ENCODE measurements around the gene ST8SIA5. TPM values are rescaled to one million over a fixed set of nuclear protein-coding genes. Genes with fewer than 3 reads are reported as not detected.

ST8SIA5 gene
- total and polyA plus RNA-seq, 9 of the 15 experiments (the other 6 are each of a cell fraction or from before 2014, with no cell fraction given): 0.03 to 0.33 (median 0.06) TPM; not detected in 5

DNA sequence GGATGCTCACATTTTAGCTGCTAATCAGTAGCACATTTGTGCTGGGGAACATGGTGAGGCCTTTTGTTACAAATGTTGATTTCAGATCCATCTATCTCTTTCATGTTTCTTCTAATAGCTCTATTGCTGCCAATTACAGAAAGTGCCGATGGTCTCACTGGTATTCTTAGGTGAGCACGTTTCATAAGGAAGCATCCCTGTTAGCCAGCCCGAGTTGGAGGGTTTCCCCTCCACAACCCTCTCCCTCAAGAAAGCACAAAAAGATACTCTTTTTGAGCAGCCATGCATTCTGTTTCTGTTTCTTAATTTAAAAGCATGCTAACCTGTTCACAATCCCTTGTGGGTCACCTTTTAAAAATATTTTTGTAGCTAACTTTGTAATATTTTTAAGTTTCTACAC is 30.8 kb upstream of the ST8SIA5 start:
- no peak overlapping the region for H3K9ac ChIP-seq (ENCODE audit: insufficient read depth in 1 of 2, low read depth in 2 of 2, low read length in 2 of 2)
- no peak for ATAC-seq
- H3K27me3 ChIP-seq (ENCODE audit: control insufficient read depth in 2 of 2, insufficient read depth in 2 of 2, low read length in 2 of 2): no peaks in the 10 kb centered on the region
- FAIRE-seq: no peak
- ChIA-PET POLR2A (interaction anchor here (0.7 kb wide), 1 partner anchor 72 kb away, joined by 3 read pairs; no protein-coding TSS in a partner anchor), CTCF (ENCODE audit: low intra/inter-chr PET ratio) (no interaction called here)
- H2AFZ ChIP-seq (ENCODE audit: low read depth, low read length): no peak overlapping the region
- H3K4me2 ChIP-seq (ENCODE audit: insufficient read depth, low read length): no peak overlapping the region
- intact Hi-C loops (cut with micrococcal nuclease) (no loop called here), in situ Hi-C loops (cut with MboI) (no loop called here)
- H4K20me1 ChIP-seq (replicated peaks; ENCODE audit: control insufficient read depth, insufficient read depth, low read length): no peaks in the 10 kb centered on the region
- H3K4me1 ChIP-seq (replicated peaks in 1 of 2; ENCODE audit: control insufficient read depth in 2 of 2, insufficient read depth in 2 of 2, low read length in 2 of 2): no peaks in the 10 kb centered on the region
- H3K79me2 ChIP-seq (ENCODE audit: control insufficient read depth, insufficient read depth, low read length): no peaks in the 10 kb centered on the region
- no peak overlapping the region for H3K4me3 ChIP-seq
- H3K9me1 ChIP-seq (ENCODE audit: control insufficient read depth, insufficient read depth, low read length): no peaks in the 10 kb centered on the region
- 31% methylated on average over 3 of the region's 3 CpGs for WGBS (ENCODE audit: insufficient coverage, low coverage, missing lambda C conversion rate)
- DNase-seq (ENCODE audit: extremely low read depth in 1 of 4, low spot score in 3 of 4): no peak
- TF ChIP-seq ZBTB17 (CRISPR knock-in tag; IDR thresholded peaks at IDR 0.05) (no peak), HDAC2 (IDR thresholded peaks at IDR 0.05) (no peak), ZNF75A (CRISPR knock-in tag; IDR thresholded peaks at IDR 0.05) (no peak), KAT8 (IDR thresholded peaks at IDR 0.05; ENCODE audit: low read depth) (no peak), PRPF4 (IDR thresholded peaks at IDR 0.05; ENCODE audit: insufficient read depth, low read depth, low read length, poor library complexity, severe bottlenecking) (no peak), YY1 (IDR thresholded peaks at IDR 0.05; ENCODE audit: borderline replicate concordance in 1 of 3, control insufficient read depth in 1 of 3, extremely low read depth in 1 of 3, insufficient read depth in 3 of 3, insufficient read length in 1 of 3, insufficient replicate concordance in 2 of 3, low read depth in 1 of 3, low read length in 2 of 3) (no peak), DPF2 (IDR thresholded peaks at IDR 0.05) (no peak)
- TF ChIP-seq, protein P1, sequence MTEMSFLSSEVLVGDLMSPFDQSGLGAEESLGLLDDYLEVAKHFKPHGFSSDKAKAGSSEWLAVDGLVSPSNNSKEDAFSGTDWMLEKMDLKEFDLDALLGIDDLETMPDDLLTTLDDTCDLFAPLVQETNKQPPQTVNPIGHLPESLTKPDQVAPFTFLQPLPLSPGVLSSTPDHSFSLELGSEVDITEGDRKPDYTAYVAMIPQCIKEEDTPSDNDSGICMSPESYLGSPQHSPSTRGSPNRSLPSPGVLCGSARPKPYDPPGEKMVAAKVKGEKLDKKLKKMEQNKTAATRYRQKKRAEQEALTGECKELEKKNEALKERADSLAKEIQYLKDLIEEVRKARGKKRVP (CRISPR knock-in tag; IDR thresholded peaks at IDR 0.05): no peak
- TF ChIP-seq, protein P2, sequence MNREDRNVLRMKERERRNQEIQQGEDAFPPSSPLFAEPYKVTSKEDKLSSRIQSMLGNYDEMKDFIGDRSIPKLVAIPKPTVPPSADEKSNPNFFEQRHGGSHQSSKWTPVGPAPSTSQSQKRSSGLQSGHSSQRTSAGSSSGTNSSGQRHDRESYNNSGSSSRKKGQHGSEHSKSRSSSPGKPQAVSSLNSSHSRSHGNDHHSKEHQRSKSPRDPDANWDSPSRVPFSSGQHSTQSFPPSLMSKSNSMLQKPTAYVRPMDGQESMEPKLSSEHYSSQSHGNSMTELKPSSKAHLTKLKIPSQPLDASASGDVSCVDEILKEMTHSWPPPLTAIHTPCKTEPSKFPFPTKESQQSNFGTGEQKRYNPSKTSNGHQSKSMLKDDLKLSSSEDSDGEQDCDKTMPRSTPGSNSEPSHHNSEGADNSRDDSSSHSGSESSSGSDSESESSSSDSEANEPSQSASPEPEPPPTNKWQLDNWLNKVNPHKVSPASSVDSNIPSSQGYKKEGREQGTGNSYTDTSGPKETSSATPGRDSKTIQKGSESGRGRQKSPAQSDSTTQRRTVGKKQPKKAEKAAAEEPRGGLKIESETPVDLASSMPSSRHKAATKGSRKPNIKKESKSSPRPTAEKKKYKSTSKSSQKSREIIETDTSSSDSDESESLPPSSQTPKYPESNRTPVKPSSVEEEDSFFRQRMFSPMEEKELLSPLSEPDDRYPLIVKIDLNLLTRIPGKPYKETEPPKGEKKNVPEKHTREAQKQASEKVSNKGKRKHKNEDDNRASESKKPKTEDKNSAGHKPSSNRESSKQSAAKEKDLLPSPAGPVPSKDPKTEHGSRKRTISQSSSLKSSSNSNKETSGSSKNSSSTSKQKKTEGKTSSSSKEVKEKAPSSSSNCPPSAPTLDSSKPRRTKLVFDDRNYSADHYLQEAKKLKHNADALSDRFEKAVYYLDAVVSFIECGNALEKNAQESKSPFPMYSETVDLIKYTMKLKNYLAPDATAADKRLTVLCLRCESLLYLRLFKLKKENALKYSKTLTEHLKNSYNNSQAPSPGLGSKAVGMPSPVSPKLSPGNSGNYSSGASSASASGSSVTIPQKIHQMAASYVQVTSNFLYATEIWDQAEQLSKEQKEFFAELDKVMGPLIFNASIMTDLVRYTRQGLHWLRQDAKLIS (CRISPR knock-in tag; IDR thresholded peaks at IDR 0.05): no peak
- TF ChIP-seq, protein P3, sequence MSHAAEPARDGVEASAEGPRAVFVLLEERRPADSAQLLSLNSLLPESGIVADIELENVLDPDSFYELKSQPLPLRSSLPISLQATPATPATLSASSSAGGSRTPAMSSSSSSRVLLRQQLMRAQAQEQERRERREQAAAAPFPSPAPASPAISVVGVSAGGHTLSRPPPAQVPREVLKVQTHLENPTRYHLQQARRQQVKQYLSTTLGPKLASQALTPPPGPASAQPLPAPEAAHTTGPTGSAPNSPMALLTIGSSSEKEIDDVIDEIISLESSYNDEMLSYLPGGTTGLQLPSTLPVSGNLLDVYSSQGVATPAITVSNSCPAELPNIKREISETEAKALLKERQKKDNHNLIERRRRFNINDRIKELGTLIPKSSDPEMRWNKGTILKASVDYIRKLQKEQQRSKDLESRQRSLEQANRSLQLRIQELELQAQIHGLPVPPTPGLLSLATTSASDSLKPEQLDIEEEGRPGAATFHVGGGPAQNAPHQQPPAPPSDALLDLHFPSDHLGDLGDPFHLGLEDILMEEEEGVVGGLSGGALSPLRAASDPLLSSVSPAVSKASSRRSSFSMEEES (CRISPR knock-in tag; IDR thresholded peaks at IDR 0.05): no peak
- no peaks in the 10 kb centered on the region for H3K9me3 ChIP-seq (replicated peaks; ENCODE audit: control insufficient read depth, insufficient read depth, low read depth, low read length)
- H3K27ac ChIP-seq (ENCODE audit: extremely low read depth, low read depth, low read length): no peak overlapping the region
- BruUV-seq (replicated peaks): no TSS peak
- no peaks in the 10 kb centered on the region for H3K36me3 ChIP-seq (ENCODE audit: control insufficient read depth, insufficient read depth, low read length)
